Fibroblast of villous mesenchyme (primary cell): ENCODE results near the gene TMEM120A. TPM values are rescaled to one million over a fixed set of nuclear protein-coding genes. Genes with fewer than 3 reads are reported as not detected.

Source experiments
- DNase-seq: peaks from one replicate; pipeline ENCODE4 v3.0.0-alpha.2; 2010; ENCODE audit warnings: low read depth
- H3K4me3 ChIP-seq: 2 replicates; pipeline ENCODE4 v1.5.1; 2011; ENCODE audit warnings: low read depth, mild to moderate bottlenecking, low read length
- CTCF ChIP-seq: IDR thresholded peaks from 2 replicates; pipeline ENCODE4 v1.5.1; 2012; ENCODE audit warnings: low read depth, mild to moderate bottlenecking, low read length; ENCODE audit not compliant: insufficient read depth
- total RNA-seq: library from RNA; depleted of rRNA; stranded (reverse); fragments of >200 nt; gene quantifications from 2 replicates; pipeline ENCODE4 v1.2.3, GENCODE V29; 2012

The TMEM120A gene
- total RNA-seq, 1 donor, result 30.2 TPM

- no peak overlapping the region for H3K4me3 ChIP-seq
- DNase-seq, result peak; percentile 45
- TF ChIP-seq CTCF, result no peak
These were observed 37.2 kb downstream of the TMEM120A start for GRCh38 chr7:75957021-75957736.

GRCh38 chr7:75955331-75955955 lies 39.0 kb downstream of the TMEM120A start:
- no peak overlapping the region for H3K4me3 ChIP-seq
- DNase-seq, result no peak
- no peak for TF ChIP-seq CTCF

GRCh38 chr7:75953931-75954330 lies 40.5 kb downstream of the TMEM120A start:
- TF ChIP-seq CTCF, result no peak
- no peak for DNase-seq
- H3K4me3 ChIP-seq, result no peak overlapping the region

GRCh38 chr7:75953431-75953830 lies 41.0 kb downstream of the TMEM120A start:
- H3K4me3 ChIP-seq, result no peak overlapping the region
- no peak for TF ChIP-seq CTCF
- DNase-seq, result no peak

GRCh38 chr7:75951506-75951905 lies 42.9 kb downstream of the TMEM120A start:
- DNase-seq, result peak; percentile 93

GRCh38 chr7:75950111-75950681 lies 44.2 kb downstream of the TMEM120A start:
- no peak overlapping the region for H3K4me3 ChIP-seq
- no peak for TF ChIP-seq CTCF
- peak; percentile 49 for DNase-seq

More at GRCh38 chr7:75951506-75951905, 42.9 kb downstream of the TMEM120A start:
- no peak overlapping the region for H3K4me3 ChIP-seq
- no peak for TF ChIP-seq CTCF
